ENCODE results near the gene PADI2. TPM values are rescaled to one million over a fixed set of nuclear protein-coding genes. Genes with fewer than 3 reads are reported as not detected.

Gene PADI2
- total and polyA plus RNA-seq, 2 donors (not counting 1 experiment from before 2014, with no cell fraction given) = 0.25 to 14.2 TPM

- Histone ChIP-seq H3K4me2 (replicated peaks; ENCODE audit: low read depth, low read length, poor library complexity, severe bottlenecking) (no peak overlapping the region), H3K4me3 (ENCODE audit: control extremely low read depth in 1 of 5, extremely low read depth in 1 of 5, insufficient read depth in 1 of 5, low read depth in 2 of 5, low read length in 4 of 5) (no peak overlapping the region), H3K36me3 (replicated peaks in 1 of 2; ENCODE audit: control extremely low read depth in 1 of 2, control insufficient read depth in 1 of 2, extremely low read depth in 1 of 2, insufficient read depth in 2 of 2, low read length in 1 of 2) (peaks cover 6 to 52% of the 10 kb centered on the region in 2 experiments), H3K9me3 (ENCODE audit: control extremely low read depth in 1 of 3, control insufficient read depth in 2 of 3, insufficient read depth in 1 of 3, low read length in 2 of 3) (no peaks in the 10 kb centered on the region), H3K4me1 (ENCODE audit: control insufficient read depth in 2 of 2, insufficient read depth in 2 of 2, low read length in 2 of 2) (peaks cover 12 to 13% of the 10 kb centered on the region in 2 donors), H4K20me1 (ENCODE audit: control insufficient read depth, insufficient read depth, low read length, poor library complexity, severe bottlenecking) (no peaks in the 10 kb centered on the region), H3K9ac (ENCODE audit: low read length) (no peak overlapping the region), H3K27me3 (replicated peaks in 1 of 4; ENCODE audit: control extremely low read depth in 1 of 4, control insufficient read depth in 3 of 4, insufficient read depth in 4 of 4, low read length in 3 of 4) (no peaks in the 10 kb centered on the region), H3K27ac (ENCODE audit: low read length in 2 of 2) (peak overlapping the region in 1 of 2 donors; percentile 58), H3K79me2 (ENCODE audit: control insufficient read depth, insufficient read depth, low read length) (no peaks in the 10 kb centered on the region), H2AFZ (ENCODE audit: insufficient read depth, low read depth, low read length, poor library complexity, severe bottlenecking) (no peak overlapping the region)
- WGBS (ENCODE audit: insufficient coverage) = 64% methylated on average over 1 of the region's 1 CpG
- intact Hi-C loops (cut with micrococcal nuclease) = no loop called here
- Mint-ChIP-seq H3K27me3 (no peaks in the 10 kb centered on the region), H3K9me3 (ENCODE audit: insufficient read depth) (no peaks in the 10 kb centered on the region), H3K4me1 (peaks cover 16% of the 10 kb centered on the region), H3K27ac (peak overlapping the region; percentile 84), H3K4me3 (no peak overlapping the region)
- peak; percentile 30 for DNase-seq
- no peak for ATAC-seq (ENCODE audit: low read depth)
- POLR2A ChIA-PET = no interaction called here
- TF ChIP-seq CTCF (IDR thresholded peaks at IDR 0.05) = no peak
- TF ChIP-seq EZH2 (IDR thresholded peaks at IDR 0.05; ENCODE audit: borderline replicate concordance, insufficient read depth, low read depth, low read length, poor library complexity, severe bottlenecking) = no peak
- CTCF ChIA-PET = interaction anchor here (0.7 kb wide), 1 partner anchor 27 kb away, joined by 3 read pairs; no protein-coding TSS in a partner anchor
Measured at GRCh38 chr1:17018849-17019248, 100.4 kb downstream of the PADI2 start.

- no peak overlapping the region for H2AFZ ChIP-seq (ENCODE audit: insufficient read depth, low read depth, low read length, poor library complexity, severe bottlenecking)
- TF ChIP-seq CTCF (IDR thresholded peaks at IDR 0.05) = no peak
- TF ChIP-seq EZH2 (IDR thresholded peaks at IDR 0.05; ENCODE audit: borderline replicate concordance, insufficient read depth, low read depth, low read length, poor library complexity, severe bottlenecking) = no peak
- H3K4me3 ChIP-seq (ENCODE audit: control extremely low read depth in 1 of 5, extremely low read depth in 1 of 5, insufficient read depth in 1 of 5, low read depth in 2 of 5, low read length in 4 of 5) = no peak overlapping the region
- ChIA-PET POLR2A (interaction anchor here (0.6 kb wide), 1 partner anchor 34 kb away, joined by 4 read pairs; no protein-coding TSS in a partner anchor), CTCF (interaction anchor here (1.4 kb wide), 1 partner anchor 27 kb away, joined by 5 read pairs; no protein-coding TSS in a partner anchor)
- peaks cover 4 to 38% of the 10 kb centered on the region in 2 experiments for H3K36me3 ChIP-seq (replicated peaks in 1 of 2; ENCODE audit: control extremely low read depth in 1 of 2, control insufficient read depth in 1 of 2, extremely low read depth in 1 of 2, insufficient read depth in 2 of 2, low read length in 1 of 2)
- DNase-seq = no peak
- intact Hi-C loops (cut with micrococcal nuclease) = no loop called here
- WGBS (ENCODE audit: insufficient coverage) = 100% methylated on average over 4 of the region's 7 CpGs
- Mint-ChIP-seq H3K27ac (peak overlapping the region; percentile 59), H3K4me3 (no peak overlapping the region), H3K27me3 (no peaks in the 10 kb centered on the region), H3K4me1 (peaks cover 16% of the 10 kb centered on the region), H3K9me3 (ENCODE audit: insufficient read depth) (no peaks in the 10 kb centered on the region)
- ATAC-seq (ENCODE audit: low read depth) = no peak
- H3K9ac ChIP-seq (ENCODE audit: low read length) = no peak overlapping the region
- no peaks in the 10 kb centered on the region for H3K27me3 ChIP-seq (replicated peaks in 1 of 4; ENCODE audit: control extremely low read depth in 1 of 4, control insufficient read depth in 3 of 4, insufficient read depth in 4 of 4, low read length in 3 of 4)
- no peak overlapping the region for H3K4me2 ChIP-seq (replicated peaks; ENCODE audit: low read depth, low read length, poor library complexity, severe bottlenecking)
- H3K4me1 ChIP-seq (ENCODE audit: control insufficient read depth in 2 of 2, insufficient read depth in 2 of 2, low read length in 2 of 2) = peaks cover 7 to 18% of the 10 kb centered on the region in 2 donors
- no peaks in the 10 kb centered on the region for H4K20me1 ChIP-seq (ENCODE audit: control insufficient read depth, insufficient read depth, low read length, poor library complexity, severe bottlenecking)
- H3K79me2 ChIP-seq (ENCODE audit: control insufficient read depth, insufficient read depth, low read length) = no peaks in the 10 kb centered on the region
- H3K9me3 ChIP-seq (ENCODE audit: control extremely low read depth in 1 of 3, control insufficient read depth in 2 of 3, insufficient read depth in 1 of 3, low read length in 2 of 3) = no peaks in the 10 kb centered on the region
- H3K27ac ChIP-seq (ENCODE audit: low read length in 2 of 2) = no peak overlapping the region
Measured at GRCh38 chr1:17017435-17017834, 101.8 kb downstream of the PADI2 start.

Other genes with a start within 250 kb of the PADI2 start
- 4,377 and 4,541 TPM in 2 replicates for gene RNU1-2, start 223.5 kb downstream of the PADI2 start, total RNA-seq
- gene RNU1-2, start 223.5 kb downstream of the PADI2 start, polyA plus RNA-seq = not detected in 2 replicates
- 66.2 and 67.9 TPM in 2 replicates for gene CROCC, start 197.5 kb downstream of the PADI2 start, total RNA-seq
- 89.3 and 120 TPM in 2 replicates for gene CROCC, start 197.5 kb downstream of the PADI2 start, polyA plus RNA-seq
- gene MFAP2, start 138.8 kb downstream of the PADI2 start, total RNA-seq = not detected in 2 replicates
- gene MFAP2, start 138.8 kb downstream of the PADI2 start, polyA plus RNA-seq = not detected in 2 replicates
- 39.4 and 41.6 TPM in 2 replicates for gene ATP13A2, start 107.5 kb downstream of the PADI2 start, total RNA-seq
- gene ATP13A2, start 107.5 kb downstream of the PADI2 start, polyA plus RNA-seq = 40.1 and 51.8 TPM in 2 replicates
- 57.7 and 58.0 TPM in 2 replicates for gene SDHB, start 65.4 kb downstream of the PADI2 start, total RNA-seq
- 59.0 and 61.0 TPM in 2 replicates for gene SDHB, start 65.4 kb downstream of the PADI2 start, polyA plus RNA-seq
- not detected in 2 replicates for gene PADI1, start 85.7 kb upstream of the PADI2 start, total RNA-seq
- not detected in 2 replicates for gene PADI1, start 85.7 kb upstream of the PADI2 start, polyA plus RNA-seq
- gene PADI3, start 129.6 kb upstream of the PADI2 start, total RNA-seq = not detected in 2 replicates
- gene PADI3, start 129.6 kb upstream of the PADI2 start, polyA plus RNA-seq = not detected in 2 replicates
- gene PADI4, start 188.7 kb upstream of the PADI2 start, total RNA-seq = 0.44 and 0.63 TPM in 2 replicates
- 0.85 and 1.6 TPM in 2 replicates for gene PADI4, start 188.7 kb upstream of the PADI2 start, polyA plus RNA-seq

Data from B cell (primary cell).